PFSK-1 (cell line): ENCODE measurements around the gene SEH1L.

Experiments used
- FOXP2 ChIP-seq: optimal IDR thresholded peaks from 2 replicates; pipeline ENCODE3; 2011; ENCODE audit warnings: borderline replicate concordance, control low read depth, inconsistent platforms; ENCODE audit not compliant: insufficient read depth; ENCODE audit errors: extremely low read length, extremely low read depth
- POLR2AphosphoS5 ChIP-seq: IDR thresholded peaks from 2 replicates; pipeline ENCODE4 v1.6.1; 2012; ENCODE audit warnings: low read depth, mild to moderate bottlenecking, control low read depth, low read length, moderate library complexity
- REST ChIP-seq, 2 experiments: IDR thresholded peaks; 2 replicates each; pipeline versions ENCODE4 v1.6.1 to v1.8.0; 2011 to 2012; ENCODE audit warnings: low read depth in 2 of 2, low read length in 2 of 2, control low read depth in 1 of 2, inconsistent platforms in 1 of 2, mild to moderate bottlenecking in 1 of 2, moderate library complexity in 1 of 2; ENCODE audit not compliant: insufficient read depth in 1 of 2
- SIN3A ChIP-seq: IDR thresholded peaks from 2 replicates; pipeline ENCODE4 v1.6.1; 2012; ENCODE audit warnings: mild to moderate bottlenecking, low read length, moderate library complexity, borderline replicate concordance; ENCODE audit not compliant: insufficient read depth
- TAF1 ChIP-seq: IDR thresholded peaks from 2 replicates; pipeline ENCODE4 v1.6.1; 2012; ENCODE audit warnings: low read length, control low read depth, borderline replicate concordance; ENCODE audit not compliant: insufficient read depth

Gene SEH1L

GRCh38 chr18:13014232-13014631 is 66.4 kb downstream of the SEH1L start:
- TF ChIP-seq POLR2AphosphoS5 (no peak), TAF1 (no peak), REST (IDR thresholded peaks at IDR 0.05; ENCODE audit: insufficient read depth in 1 of 2, low read depth in 2 of 2, low read length in 2 of 2) (no peak), FOXP2 (no peak), SIN3A (no peak)

- TF ChIP-seq REST (IDR thresholded peaks at IDR 0.05; ENCODE audit: insufficient read depth in 1 of 2, low read depth in 2 of 2, low read length in 2 of 2) (no peak), FOXP2 (no peak), SIN3A (no peak), TAF1 (no peak), POLR2AphosphoS5 (no peak)
Measured at GRCh38 chr18:13014818-13015217, 67.0 kb downstream of the SEH1L start.

GRCh38 chr18:13017247-13017875 is 69.5 kb downstream of the SEH1L start:
- TF ChIP-seq POLR2AphosphoS5 (no peak), FOXP2 (no peak), TAF1 (no peak), REST (IDR thresholded peaks at IDR 0.05; ENCODE audit: insufficient read depth in 1 of 2, low read depth in 2 of 2, low read length in 2 of 2) (no peak), SIN3A (no peak)

- TF ChIP-seq SIN3A (no peak), TAF1 (no peak), POLR2AphosphoS5 (no peak), REST (IDR thresholded peaks at IDR 0.05; ENCODE audit: insufficient read depth in 1 of 2, low read depth in 2 of 2, low read length in 2 of 2) (no peak), FOXP2 (no peak)
Measured at GRCh38 chr18:13018374-13018773, 70.6 kb downstream of the SEH1L start.

- TF ChIP-seq SIN3A (no peak), REST (IDR thresholded peaks at IDR 0.05; ENCODE audit: insufficient read depth in 1 of 2, low read depth in 2 of 2, low read length in 2 of 2) (no peak), FOXP2 (no peak), TAF1 (no peak), POLR2AphosphoS5 (no peak)
Measured at GRCh38 chr18:13019301-13019700, 71.5 kb downstream of the SEH1L start.
